VCaP (cell line): Measurements from ENCODE around the gene TRIM40.
A peak's percentile ranks its signal among the peaks of the same experiment; 100 is the strongest.
"Not testable (repeated sequence)": the region's sequence is repeated elsewhere in the genome, so short reads cannot be mapped to it uniquely, and the experiment has no call there.

Experiments used
- H3K27ac ChIP-seq: fragments of 450-650 bp; 2 replicates; pipeline ENCODE4 v1.5.1; 2017
- CTCF ChIP-seq: fragments of 450-650 bp; conservative IDR thresholded peaks from 2 replicates; pipeline ENCODE4 v1.5.1; 2017; ENCODE audit warnings: mild to moderate bottlenecking, moderate library complexity

The TRIM40 gene

GRCh38 chr6:30164714-30165113 lies 28.8 kb downstream of the TRIM40 start:
- no peak overlapping the region for H3K27ac ChIP-seq
- TF ChIP-seq CTCF, result no peak

- not testable (repeated sequence) for H3K27ac ChIP-seq
These were observed 29.3 kb downstream of the TRIM40 start for GRCh38 chr6:30165238-30165637.

- H3K27ac ChIP-seq, result no peak overlapping the region
- TF ChIP-seq CTCF, result no peak
These were observed 31.2 kb downstream of the TRIM40 start for GRCh38 chr6:30167101-30167500.

- H3K27ac ChIP-seq, result no peak overlapping the region
- no peak for TF ChIP-seq CTCF
These were observed 32.8 kb downstream of the TRIM40 start for GRCh38 chr6:30168741-30169140.

- TF ChIP-seq CTCF, result peak; percentile 89
- no peak overlapping the region for H3K27ac ChIP-seq
These were observed 34.0 kb downstream of the TRIM40 start for GRCh38 chr6:30169658-30170614.

GRCh38 chr6:30171677-30172471 lies 35.9 kb downstream of the TRIM40 start:
- no peak overlapping the region for H3K27ac ChIP-seq
- TF ChIP-seq CTCF, result no peak

- TF ChIP-seq CTCF, result no peak
- no peak overlapping the region for H3K27ac ChIP-seq
These were observed 36.7 kb downstream of the TRIM40 start for GRCh38 chr6:30172681-30173080.
